Activated CD4-positive, alpha-beta memory T cell treated with anti-CD3 and anti-CD28 coated beads for 36 hours (primary cell): ENCODE data around the gene MED25. TPM values are rescaled to one million over a fixed set of nuclear protein-coding genes. Genes with fewer than 3 reads are reported as not detected.
A peak's percentile ranks its signal among the peaks of the same experiment; 100 is the strongest.

Source experiments
- CTCF ChIA-PET: fragments of 350-600 bp; sonication (Branson Sonifier 250); formaldehyde crosslinking; loops from one replicate; lab custom pipeline; 2021; ENCODE audit warnings: antibody characterized with exemption, inconsistent platforms; lab: Charles Lee
- POLR2A ChIA-PET: fragments of 350-600 bp; sonication (Branson Sonifier 250); formaldehyde crosslinking; loops from one replicate; lab custom pipeline; 2021; ENCODE audit warnings: antibody characterized with exemption; lab: Charles Lee
- DNase-seq: peaks from one replicate; pipeline ENCODE4 v3.0.0-alpha.2; 2020
- H3K27ac Mint-ChIP-seq: one replicate; pipeline ENCODE4 v1.8.0; 2021; ENCODE audit warnings: mixed read lengths
- H3K27me3 Mint-ChIP-seq: one replicate; pipeline ENCODE4 v1.8.0; 2021; ENCODE audit warnings: mixed read lengths
- H3K36me3 Mint-ChIP-seq: one replicate; pipeline ENCODE4 v1.8.0; 2021; ENCODE audit warnings: mixed read lengths
- H3K4me1 Mint-ChIP-seq: one replicate; pipeline ENCODE4 v1.8.0; 2021; ENCODE audit warnings: low read depth, mixed read lengths
- H3K4me3 Mint-ChIP-seq: one replicate; pipeline ENCODE4 v1.8.0; 2021; ENCODE audit warnings: mild to moderate bottlenecking, mixed read lengths
- H3K9me3 Mint-ChIP-seq: one replicate; pipeline ENCODE4 v1.8.0; 2021; ENCODE audit warnings: mixed read lengths
- intact Hi-C: fragments of 100-400 bp; cut with micrococcal nuclease; formaldehyde crosslinking; loops from one replicate; pipeline ENCODE4 v1.15.1; 2023
- total RNA-seq, 2 experiments: library from RNA; stranded (reverse); gene quantifications; one replicate each; pipeline ENCODE4 v1.2.3, GENCODE V29; 2021

The MED25 gene
- total RNA-seq, 2 experiments from 2014 or later, result 45.6 to 50.2 TPM

GRCh38 chr19:49800771-49801170, 17.3 kb upstream of the MED25 start:
- intact Hi-C loops, result no loop called here
- Mint-ChIP-seq H3K27me3 (no peaks in the 10 kb centered on the region), H3K36me3 (peaks cover 34% of the 10 kb centered on the region), H3K4me3 (no peak overlapping the region), H3K27ac (no peak overlapping the region), H3K9me3 (no peaks in the 10 kb centered on the region), H3K4me1 (no peaks in the 10 kb centered on the region)
- no peak for DNase-seq
- CTCF ChIA-PET, result no interaction called here
- POLR2A ChIA-PET, result no interaction called here

GRCh38 chr19:49801401-49801888, 16.6 kb upstream of the MED25 start:
- Mint-ChIP-seq H3K36me3 (peaks cover 32% of the 10 kb centered on the region), H3K4me3 (no peak overlapping the region), H3K27ac (no peak overlapping the region), H3K27me3 (no peaks in the 10 kb centered on the region), H3K4me1 (no peaks in the 10 kb centered on the region), H3K9me3 (no peaks in the 10 kb centered on the region)
- DNase-seq, result no peak
- intact Hi-C loops, result no loop called here
- ChIA-PET CTCF (no interaction called here), POLR2A (no interaction called here)

- ChIA-PET CTCF (no interaction called here), POLR2A (no interaction called here)
- no peak overlapping the region for H3K4me3 Mint-ChIP-seq
- H3K4me1 Mint-ChIP-seq, result no peaks in the 10 kb centered on the region
- no peaks in the 10 kb centered on the region for H3K9me3 Mint-ChIP-seq
- no peak for DNase-seq
- intact Hi-C loops, result no loop called here
- no peak overlapping the region for H3K27ac Mint-ChIP-seq
- peaks cover 30% of the 10 kb centered on the region for H3K36me3 Mint-ChIP-seq
- no peaks in the 10 kb centered on the region for H3K27me3 Mint-ChIP-seq
Observed at GRCh38 chr19:49801966-49802661, 16.0 kb upstream of the MED25 start.

- Mint-ChIP-seq H3K4me3 (no peak overlapping the region), H3K27ac (no peak overlapping the region), H3K9me3 (no peaks in the 10 kb centered on the region), H3K27me3 (no peaks in the 10 kb centered on the region), H3K36me3 (peaks cover 30% of the 10 kb centered on the region), H3K4me1 (peaks cover 4% of the 10 kb centered on the region)
- ChIA-PET CTCF (no interaction called here), POLR2A (no interaction called here)
- intact Hi-C loops, result no loop called here
- DNase-seq, result no peak
Observed at GRCh38 chr19:49802836-49803528, 15.1 kb upstream of the MED25 start.

GRCh38 chr19:49803529-49803856, 14.6 kb upstream of the MED25 start:
- Mint-ChIP-seq H3K36me3 (peaks cover 28% of the 10 kb centered on the region), H3K27me3 (no peaks in the 10 kb centered on the region), H3K4me3 (no peak overlapping the region), H3K9me3 (no peaks in the 10 kb centered on the region), H3K27ac (no peak overlapping the region), H3K4me1 (peaks cover 4% of the 10 kb centered on the region)
- ChIA-PET CTCF (no interaction called here), POLR2A (no interaction called here)
- intact Hi-C loops, result no loop called here
- no peak for DNase-seq

- no peak for DNase-seq
- POLR2A ChIA-PET, result interaction anchor here (0.6 kb wide), 1 partner anchor 27 kb away, joined by 3 read pairs; no protein-coding TSS in a partner anchor
- no peak overlapping the region for H3K4me3 Mint-ChIP-seq
- peaks cover 17% of the 10 kb centered on the region for H3K36me3 Mint-ChIP-seq
- intact Hi-C loops, result no loop called here
- no peaks in the 10 kb centered on the region for H3K27me3 Mint-ChIP-seq
- H3K27ac Mint-ChIP-seq, result no peak overlapping the region
- H3K9me3 Mint-ChIP-seq, result no peaks in the 10 kb centered on the region
- CTCF ChIA-PET, result no interaction called here
- H3K4me1 Mint-ChIP-seq, result peaks cover 18% of the 10 kb centered on the region
Observed at GRCh38 chr19:49805822-49806619, 12.1 kb upstream of the MED25 start.

GRCh38 chr19:49806620-49806959, 11.5 kb upstream of the MED25 start:
- ChIA-PET CTCF (no interaction called here), POLR2A (interaction anchor here (0.6 kb wide), 1 partner anchor 26 kb away, joined by 3 read pairs; no protein-coding TSS in a partner anchor)
- intact Hi-C loops, result no loop called here
- H3K9me3 Mint-ChIP-seq, result no peaks in the 10 kb centered on the region
- H3K36me3 Mint-ChIP-seq, result peaks cover 17% of the 10 kb centered on the region
- peaks cover 18% of the 10 kb centered on the region for H3K4me1 Mint-ChIP-seq
- no peaks in the 10 kb centered on the region for H3K27me3 Mint-ChIP-seq
- no peak for DNase-seq
- no peak overlapping the region for H3K27ac Mint-ChIP-seq
- H3K4me3 Mint-ChIP-seq, result no peak overlapping the region

- DNase-seq, result no peak
- Mint-ChIP-seq H3K27ac (peak overlapping the region; percentile 42), H3K36me3 (peaks cover 17% of the 10 kb centered on the region), H3K4me1 (peaks cover 22% of the 10 kb centered on the region), H3K27me3 (no peaks in the 10 kb centered on the region), H3K4me3 (no peak overlapping the region), H3K9me3 (no peaks in the 10 kb centered on the region)
- CTCF ChIA-PET, result no interaction called here
- POLR2A ChIA-PET, result interaction anchor here (0.6 kb wide), 1 partner anchor 25 kb away, joined by 3 read pairs; no protein-coding TSS in a partner anchor
- intact Hi-C loops, result no loop called here
Observed at GRCh38 chr19:49807058-49807903, 10.8 kb upstream of the MED25 start.

GRCh38 chr19:49807904-49808675, 10.0 kb upstream of the MED25 start:
- no peaks in the 10 kb centered on the region for H3K27me3 Mint-ChIP-seq
- H3K9me3 Mint-ChIP-seq, result no peaks in the 10 kb centered on the region
- peaks cover 13% of the 10 kb centered on the region for H3K36me3 Mint-ChIP-seq
- intact Hi-C loops, result loop anchor here (2.0 kb wide), 1 partner anchor 131 kb away; the partner anchor contains the start of gene PRMT1
- peak overlapping the region; percentile 12 for H3K4me3 Mint-ChIP-seq
- H3K27ac Mint-ChIP-seq, result no peak overlapping the region
- CTCF ChIA-PET, result no interaction called here
- POLR2A ChIA-PET, result no interaction called here
- peaks cover 29% of the 10 kb centered on the region for H3K4me1 Mint-ChIP-seq
- no peak for DNase-seq

GRCh38 chr19:49808711-49809159, 9.4 kb upstream of the MED25 start:
- DNase-seq, result peak; percentile 94
- ChIA-PET CTCF (no interaction called here), POLR2A (no interaction called here)
- intact Hi-C loops, result loop anchor here (2.0 kb wide), 1 partner anchor 132 kb away; the partner anchor contains the start of gene PRMT1
- H3K4me1 Mint-ChIP-seq, result peaks cover 32% of the 10 kb centered on the region
- H3K27ac Mint-ChIP-seq, result peak overlapping the region; percentile 72
- H3K36me3 Mint-ChIP-seq, result peaks cover 7% of the 10 kb centered on the region
- H3K27me3 Mint-ChIP-seq, result no peaks in the 10 kb centered on the region
- H3K4me3 Mint-ChIP-seq, result peak overlapping the region; percentile 81
- no peaks in the 10 kb centered on the region for H3K9me3 Mint-ChIP-seq
